Heart left ventricle (tissue), 16 donors: ENCODE measurements around the gene NAB2. TPM values are rescaled to one million over a fixed set of nuclear protein-coding genes. Genes with fewer than 3 reads are reported as not detected.

Experiments
- ATAC-seq, 4 donors: fragments of 200-7000 bp; cut with Tn5 transposase; one replicate each; pipeline ENCODE4 v1.9.1; 2020 to 2022; ENCODE audit warnings: moderate library complexity in 4 of 4, mild to moderate bottlenecking in 3 of 4, moderate number of reproducible peaks in 1 of 4
- DNase-seq, 5 donors: peaks; one replicate each; pipeline ENCODE4 v3.0.0-alpha.2; 2020
- H3K27ac ChIP-seq, 12 donors: fragments of 200-600 bp; sonication (generic) in 4 of 12; one replicate each; pipeline versions ENCODE4 v1.5.0 to v1.8.0; 2016 to 2022; ENCODE audit warnings: mild to moderate bottlenecking in 2 of 12
- H3K27me3 ChIP-seq, 9 donors: fragments of 200-600 bp; sonication (generic) in 2 of 9; one replicate each; pipeline versions ENCODE4 v1.5.1 to v1.8.0; 2016 to 2022; ENCODE audit warnings: mild to moderate bottlenecking in 3 of 9
- H3K36me3 ChIP-seq, 9 donors: fragments of 200-600 bp; sonication (generic) in 2 of 9; one replicate each; pipeline versions ENCODE4 v1.5.0 to v1.8.0; 2018 to 2022; ENCODE audit warnings: mild to moderate bottlenecking in 2 of 9
- H3K4me1 ChIP-seq, 12 donors: fragments of 200-600 bp; sonication (generic) in 4 of 12; one replicate each; pipeline versions ENCODE4 v1.5.0 to v1.8.0; 2016 to 2022; ENCODE audit warnings: mild to moderate bottlenecking in 3 of 12
- H3K4me3 ChIP-seq, 12 donors: fragments of 200-600 bp; sonication (generic) in 4 of 12; one replicate each; pipeline versions ENCODE4 v1.5.0 to v1.8.0; 2017 to 2022; ENCODE audit warnings: mild to moderate bottlenecking in 9 of 12, moderate library complexity in 4 of 12
- H3K9me3 ChIP-seq, 12 donors: fragments of 200-600 bp; sonication (generic) in 4 of 12; one replicate each; pipeline versions ENCODE4 v1.5.0 to v1.8.0; 2016 to 2022; ENCODE audit warnings: mild to moderate bottlenecking in 1 of 12
- POLR2A ChIP-seq, 2 donors: fragments of 450-650 bp; IDR thresholded peaks; one replicate each; pipeline ENCODE4 v1.6.1; 2017; ENCODE audit warnings: antibody characterized with exemption in 2 of 2, mild to moderate bottlenecking in 2 of 2, moderate library complexity in 2 of 2
- WGBS, 4 donors: extraction: QIAGEN DNeasy Blood & Tissue Kit in 2 of 4; methylation state at CpG; one replicate each; pipeline versions ENCODE4 v1.1.5 to v1.1.7; 2013 to 2018; 5-methylcytosine and 5-hydroxymethylcytosine counted together
- intact Hi-C, 10 donors: fragments of 100-400 bp; cut with DNase I; formaldehyde crosslinking; loops; one replicate each; pipeline versions ENCODE4 v1.11.1 to v1.14.2; 2022
- polyA plus RNA-seq, 2 donors: library from polyadenylated mRNA; stranded (reverse); fragments of 200-250 nt; gene quantifications; one replicate each; pipeline ENCODE4 v1.2.3, GENCODE V29; 2013
- total RNA-seq, 9 donors: library from RNA; depleted of rRNA in 2 of 9; stranded (reverse); fragments of >200 nt in 2 of 9; fragmentation: NEBNext Ultra II Directional in 3 of 9; extraction: Animal tissue kit (Norgen Biotek cat#: 25700) in 3 of 9; gene quantifications; one replicate each; pipeline versions ENCODE4 v1.1.0 to v1.2.4, GENCODE V29; 2016 to 2023
- TF ChIP-seq, protein P1 (sequence below), 12 donors: fragments of 200-600 bp; sonication (generic) in 4 of 12; IDR thresholded peaks; one replicate each; pipeline versions ENCODE4 v1.5.0 to v1.8.0; 2018 to 2022; ENCODE audit warnings: antibody characterized with exemption in 12 of 12, mild to moderate bottlenecking in 5 of 12
- donor health status: ischemic (EF 13 %, LVEDD 7.1; RV severe dilation, severe dysfunction).
- donor health status: healthy with polysubstance abuse.
- donor health status: DM: no; HTN: yes; CAD: no.
- donor health status: DM: no; HTN: no; CAD: no.
- donor health status: ischemic (EF 25% LVEDD 6.9; RV normal size, moderate dysfunction).
- donor health status: ischemic (EF 25% LVEDD 5.7; RV mildly dilated, moderate dysfunction).
- donor health status: healthy.
- donor health status: DM: yes; HTN: yes; CAD: no.
- donor health status: ischemic (EF 35%, LVEDD 5.7; RV mildly dilated, moderate dysfunction).
- donor health status: nonischemic (EF 11% LVEDD 7.7; RV severe dilation, severe dysfunction).
- donor health status: DM: yes; HTN: yes; CAD: no.
- donor health status: PGD.
- donor health status: ischemic (EF 29% LVEDD 5.4; RV normal size, mild dysfunction).
- donor health status: nonischemic (EF 23%, LVEDD 6.1; RV moderate dilation, normal function).

NAB2 gene
- total and polyA plus RNA-seq, 11 donors: 8.7 to 30.1 (median 11.8) TPM

DNA sequence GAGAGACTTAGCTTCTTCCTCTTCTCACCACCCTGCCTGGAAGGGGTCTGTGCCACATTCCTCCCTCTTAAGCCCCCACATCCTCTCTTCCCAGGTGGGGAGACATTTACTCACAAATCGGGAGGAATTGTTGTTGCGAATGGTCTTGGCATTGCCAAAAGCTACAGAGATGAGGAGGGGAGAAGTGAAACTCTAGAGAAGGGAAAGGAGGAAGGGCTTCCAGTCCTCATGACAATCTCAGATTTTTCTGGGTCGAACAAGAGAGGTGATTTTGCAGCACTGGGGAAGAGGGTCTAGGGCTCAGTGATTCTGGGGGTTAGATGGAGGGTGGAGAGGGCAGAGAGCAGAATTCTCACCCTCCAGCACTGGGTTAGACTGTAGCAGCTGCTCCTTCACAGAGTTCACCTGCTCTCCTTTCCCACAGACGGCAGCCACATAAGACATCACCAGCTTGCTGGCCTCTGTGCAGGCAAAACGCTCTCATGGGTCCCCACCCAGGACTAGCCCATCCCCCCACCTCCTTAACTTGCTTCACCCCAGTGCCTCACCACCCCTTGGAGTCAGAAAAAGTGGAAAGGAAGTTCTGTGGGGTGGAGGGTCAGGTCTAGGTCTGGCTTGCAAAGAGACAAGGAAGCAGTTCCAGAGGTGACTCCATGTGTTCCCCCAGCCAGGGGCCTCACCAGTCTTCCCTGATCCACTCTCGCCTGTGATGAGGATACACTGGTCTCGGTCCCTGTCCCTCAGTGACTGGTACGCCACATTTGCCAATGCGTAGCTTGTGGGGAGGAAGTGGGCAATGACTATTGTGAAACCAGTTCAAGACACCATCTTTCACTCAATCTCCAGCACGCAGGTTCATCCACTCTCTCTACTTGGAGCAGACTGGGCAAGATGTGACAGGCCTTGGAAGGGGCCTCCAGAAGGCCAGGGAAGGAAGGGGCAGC is 41.7 kb upstream of the NAB2 start:
- Histone ChIP-seq H3K9me3 (no peaks in the 10 kb centered on the region), H3K4me1 (peaks cover 0 to 36% (median 0%) of the 10 kb centered on the region in 12 donors), H3K4me3 (no peak overlapping the region), H3K36me3 (no peaks in the 10 kb centered on the region), H3K27ac (peak overlapping the region in 1 of 12 donors; percentile 44), H3K27me3 (peaks cover 0 to 16% (median 0%) of the 10 kb centered on the region in 9 donors)
- TF ChIP-seq, protein P1, sequence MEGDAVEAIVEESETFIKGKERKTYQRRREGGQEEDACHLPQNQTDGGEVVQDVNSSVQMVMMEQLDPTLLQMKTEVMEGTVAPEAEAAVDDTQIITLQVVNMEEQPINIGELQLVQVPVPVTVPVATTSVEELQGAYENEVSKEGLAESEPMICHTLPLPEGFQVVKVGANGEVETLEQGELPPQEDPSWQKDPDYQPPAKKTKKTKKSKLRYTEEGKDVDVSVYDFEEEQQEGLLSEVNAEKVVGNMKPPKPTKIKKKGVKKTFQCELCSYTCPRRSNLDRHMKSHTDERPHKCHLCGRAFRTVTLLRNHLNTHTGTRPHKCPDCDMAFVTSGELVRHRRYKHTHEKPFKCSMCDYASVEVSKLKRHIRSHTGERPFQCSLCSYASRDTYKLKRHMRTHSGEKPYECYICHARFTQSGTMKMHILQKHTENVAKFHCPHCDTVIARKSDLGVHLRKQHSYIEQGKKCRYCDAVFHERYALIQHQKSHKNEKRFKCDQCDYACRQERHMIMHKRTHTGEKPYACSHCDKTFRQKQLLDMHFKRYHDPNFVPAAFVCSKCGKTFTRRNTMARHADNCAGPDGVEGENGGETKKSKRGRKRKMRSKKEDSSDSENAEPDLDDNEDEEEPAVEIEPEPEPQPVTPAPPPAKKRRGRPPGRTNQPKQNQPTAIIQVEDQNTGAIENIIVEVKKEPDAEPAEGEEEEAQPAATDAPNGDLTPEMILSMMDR (IDR thresholded peaks at IDR 0.05): no peak
- no peak for TF ChIP-seq POLR2A (IDR thresholded peaks at IDR 0.05)
- peak in 2 of 4 donors; percentile 16 to 19 for ATAC-seq
- intact Hi-C loops: no loop called here
- WGBS, 4 donors: 67 to 84% (median 76%) methylated on average over 9 to 10 of the region's 10 CpGs
- DNase-seq: peak in 1 of 5 donors; percentile 33

DNA sequence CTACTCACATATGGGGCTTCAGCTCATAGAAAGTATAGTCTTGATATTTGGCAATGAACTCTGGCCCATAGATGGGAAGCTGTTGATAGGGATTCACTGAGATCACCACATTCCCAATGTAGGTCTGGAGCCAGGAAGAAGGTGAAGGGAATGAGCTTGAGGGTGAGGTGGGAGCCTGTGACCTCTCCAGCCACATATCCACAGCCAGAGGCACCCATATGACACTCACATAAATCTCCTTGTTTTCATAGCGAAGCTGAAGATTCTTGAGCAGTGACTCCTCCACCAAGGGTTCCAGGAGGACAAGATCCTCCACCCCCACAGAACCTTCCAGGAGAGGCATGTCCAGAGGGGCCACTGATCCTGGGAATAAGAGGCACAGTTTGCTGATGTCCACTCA is 40.9 kb upstream of the NAB2 start:
- DNase-seq: no peak
- H3K9me3 ChIP-seq: no peaks in the 10 kb centered on the region
- peaks cover 0 to 16% (median 0%) of the 10 kb centered on the region in 9 donors for H3K27me3 ChIP-seq
- intact Hi-C loops: no loop called here
- ATAC-seq: no peak
- TF ChIP-seq, protein P1 (IDR thresholded peaks at IDR 0.05): no peak
- peaks cover 0 to 36% (median 0%) of the 10 kb centered on the region in 12 donors for H3K4me1 ChIP-seq
- no peak overlapping the region for H3K4me3 ChIP-seq
- 69 to 81% (median 75%) methylated on average over 1 of the region's 1 CpG for WGBS, 4 donors
- no peak overlapping the region for H3K27ac ChIP-seq
- no peaks in the 10 kb centered on the region for H3K36me3 ChIP-seq

DNA sequence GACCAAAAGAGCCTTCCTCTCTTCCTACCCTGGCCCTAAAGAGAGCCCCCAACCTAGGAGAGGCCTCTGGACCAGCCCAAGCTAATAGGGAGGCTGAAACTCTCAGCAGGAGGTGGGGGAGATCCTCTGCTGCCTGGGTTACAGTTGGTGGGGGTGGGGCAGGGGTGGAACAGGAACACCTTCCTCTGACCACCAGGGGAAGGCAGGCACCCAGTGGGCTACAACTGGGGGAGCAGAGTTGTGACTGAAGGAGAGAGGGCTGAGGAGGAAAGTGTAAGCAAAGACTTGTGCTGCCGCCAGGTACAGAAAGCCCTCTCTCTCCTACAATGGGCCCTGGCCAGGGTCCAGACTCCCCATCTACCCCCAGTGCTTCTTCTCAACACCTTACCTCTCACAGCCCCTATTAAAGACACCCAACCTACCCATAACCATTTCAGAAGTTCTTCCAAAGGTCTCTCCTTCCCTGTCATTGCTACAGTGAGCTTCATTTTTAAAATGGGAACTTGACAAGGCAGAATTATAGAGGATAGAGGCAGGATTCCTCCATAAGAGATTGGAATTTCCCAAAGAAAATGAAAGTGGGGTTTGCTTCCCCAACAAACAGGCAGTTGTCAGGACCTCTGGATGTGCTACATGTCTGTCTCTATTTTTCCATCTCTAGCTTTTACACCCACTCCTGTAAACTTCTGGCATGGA is 40.3 kb upstream of the NAB2 start:
- no peaks in the 10 kb centered on the region for H3K36me3 ChIP-seq
- no peak for DNase-seq
- no peak overlapping the region for H3K4me3 ChIP-seq
- no peaks in the 10 kb centered on the region for H3K9me3 ChIP-seq
- H3K4me1 ChIP-seq: peaks cover 0 to 36% (median 0%) of the 10 kb centered on the region in 12 donors
- WGBS, 4 donors: 75 to 83% (median 77%) methylated on average over 1 of the region's 1 CpG
- H3K27me3 ChIP-seq: peaks cover 0 to 16% (median 0%) of the 10 kb centered on the region in 9 donors
- H3K27ac ChIP-seq: no peak overlapping the region
- TF ChIP-seq, protein P1 (IDR thresholded peaks at IDR 0.05): no peak
- TF ChIP-seq POLR2A (IDR thresholded peaks at IDR 0.05): no peak
- ATAC-seq: no peak
- intact Hi-C loops: no loop called here

DNA sequence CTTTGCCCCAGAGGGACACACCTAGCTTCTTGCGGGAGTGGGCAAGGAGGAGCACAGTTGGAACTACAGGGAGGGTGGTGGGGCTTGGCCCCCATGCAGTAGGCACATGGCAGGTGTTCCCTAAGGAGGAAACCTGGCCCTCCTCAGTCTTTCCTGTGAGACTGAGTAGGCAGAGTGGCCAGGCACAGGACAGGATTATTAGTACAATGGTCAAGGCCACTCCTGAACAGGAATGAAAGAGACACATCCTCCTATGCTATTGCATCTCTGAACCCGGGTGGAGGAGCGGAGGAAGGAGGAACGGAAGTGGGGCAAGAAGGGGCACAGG is 39.8 kb upstream of the NAB2 start:
- no peak overlapping the region for H3K27ac ChIP-seq
- no peaks in the 10 kb centered on the region for H3K36me3 ChIP-seq
- H3K4me3 ChIP-seq: no peak overlapping the region
- DNase-seq (no peak), ATAC-seq (no peak)
- TF ChIP-seq POLR2A (IDR thresholded peaks at IDR 0.05): no peak
- TF ChIP-seq, protein P1 (IDR thresholded peaks at IDR 0.05): no peak
- H3K4me1 ChIP-seq: peaks cover 0 to 36% (median 0%) of the 10 kb centered on the region in 12 donors
- peaks cover 0 to 11% (median 0%) of the 10 kb centered on the region in 9 donors for H3K27me3 ChIP-seq
- 67 to 88% (median 74%) methylated on average over 4 of the region's 4 CpGs for WGBS, 4 donors
- intact Hi-C loops: no loop called here
- no peaks in the 10 kb centered on the region for H3K9me3 ChIP-seq
